GM23248 (cell line): ENCODE results near the gene RAD50. TPM values are rescaled to one million over a fixed set of nuclear protein-coding genes. Genes with fewer than 3 reads are reported as not detected.
A peak's percentile ranks its signal among the peaks of the same experiment; 100 is the strongest.

ENCODE experiments used
- DNase-seq: peaks from one replicate; pipeline ENCODE4 v3.0.0-alpha.2; 2015
- H2AFZ ChIP-seq: fragments of 200-600 bp; sonication (generic); 2 replicates; pipeline ENCODE4 v1.6.1; 2016; ENCODE audit warnings: antibody characterized with exemption
- H3F3A ChIP-seq: fragments of 200-600 bp; sonication (generic); 2 replicates; pipeline ENCODE4 v1.6.1; 2016; ENCODE audit warnings: mild to moderate bottlenecking, antibody characterized with exemption, mixed run types; ENCODE audit not compliant: insufficient read depth
- H3K27ac ChIP-seq: fragments of 200-600 bp; sonication (generic); 2 replicates; pipeline ENCODE4 v1.5.1; 2016; ENCODE audit warnings: mild to moderate bottlenecking
- H3K27me3 ChIP-seq: fragments of 200-600 bp; sonication (generic); replicated peaks from 2 replicates; pipeline ENCODE4 v1.6.1; 2016; ENCODE audit warnings: mild to moderate bottlenecking; ENCODE audit not compliant: insufficient read depth
- H3K36me3 ChIP-seq: fragments of 200-600 bp; sonication (generic); 2 replicates; pipeline ENCODE4 v1.6.1; 2016; ENCODE audit warnings: low read depth, mild to moderate bottlenecking
- H3K4me1 ChIP-seq: fragments of 200-600 bp; sonication (generic); 2 replicates; pipeline ENCODE4 v1.6.1; 2016; ENCODE audit warnings: mild to moderate bottlenecking; ENCODE audit not compliant: insufficient read depth
- H3K4me2 ChIP-seq: fragments of 200-600 bp; sonication (generic); one replicate; pipeline ENCODE4 v1.6.1; 2016; ENCODE audit warnings: mild to moderate bottlenecking; ENCODE audit not compliant: unreplicated experiment
- H3K4me3 ChIP-seq: fragments of 200-600 bp; sonication (generic); 2 replicates; pipeline ENCODE4 v1.5.1; 2016; ENCODE audit warnings: mild to moderate bottlenecking
- H3K79me2 ChIP-seq: fragments of 200-600 bp; sonication (generic); 2 replicates; pipeline ENCODE4 v1.6.1; 2016; ENCODE audit warnings: mild to moderate bottlenecking; ENCODE audit not compliant: insufficient read depth
- H3K9ac ChIP-seq: fragments of 200-600 bp; sonication (generic); 2 replicates; pipeline ENCODE4 v1.6.1; 2016; ENCODE audit warnings: mild to moderate bottlenecking
- H3K9me2 ChIP-seq: fragments of 200-600 bp; sonication (generic); 2 replicates; pipeline ENCODE4 v1.6.1; 2016; ENCODE audit warnings: mixed run types, mild to moderate bottlenecking, moderate library complexity; ENCODE audit not compliant: insufficient read depth
- H3K9me3 ChIP-seq: fragments of 200-600 bp; sonication (generic); one replicate; pipeline ENCODE4 v1.6.1; 2017; ENCODE audit warnings: low read depth
- H4K20me1 ChIP-seq: fragments of 200-600 bp; sonication (generic); 2 replicates; pipeline ENCODE4 v1.6.0; 2016; ENCODE audit not compliant: insufficient read depth
- EZH2 ChIP-seq: fragments of 200-600 bp; sonication (generic); IDR thresholded peaks from 2 replicates; pipeline ENCODE4 v1.6.1; 2018; ENCODE audit warnings: antibody characterized with exemption, mild to moderate bottlenecking; ENCODE audit not compliant: insufficient read depth, poor library complexity, severe bottlenecking
- EZH2phosphoT487 ChIP-seq: fragments of 200-600 bp; sonication (generic); IDR thresholded peaks from 2 replicates; pipeline ENCODE4 v1.6.1; 2018; ENCODE audit warnings: antibody characterized with exemption, moderate library complexity, mild to moderate bottlenecking, low read depth; ENCODE audit not compliant: insufficient read depth
- WGBS, 2 experiments: methylation state at CpG; one replicate each; pipeline ENCODE4 v1.1.6; 2015 to 2017; ENCODE audit warnings: low lambda C conversion rate in 2 of 2, low coverage in 1 of 2; ENCODE audit errors: missing lambda C conversion rate in 2 of 2; 5-methylcytosine and 5-hydroxymethylcytosine counted together
- in situ Hi-C: fragments of 300-500 bp; cut with MboI; formaldehyde crosslinking; loops from 2 replicates; pipeline ENCODE4 v1.15.0; 2020
- polyA plus RNA-seq: library from polyadenylated mRNA; unstranded; fragments of >200 nt; fragmentation: Nextera tagmentation; extraction: Ambion mirVana; gene quantifications from 2 replicates; pipeline ENCODE4 v1.2.1, GENCODE V29; 2016
- total RNA-seq: library from RNA; depleted of rRNA; stranded (reverse); fragments of >200 nt; shearing (Covaris generic); gene quantifications from 2 replicates; pipeline ENCODE4 v1.2.3, GENCODE V29; 2014

RAD50 gene
- total and polyA plus RNA-seq, 2 experiments from 2014 or later = 17.7 to 44.0 TPM

GRCh38 chr5:132667309-132667708, 110.5 kb downstream of the RAD50 start:
- H3K79me2 ChIP-seq = no peaks in the 10 kb centered on the region
- no peak overlapping the region for H3K4me3 ChIP-seq
- no peak for DNase-seq
- no peak overlapping the region for H2AFZ ChIP-seq
- H3K9me3 ChIP-seq = no peaks in the 10 kb centered on the region
- WGBS, 2 experiments = 87 to 89% methylated on average over 9 to 10 of the region's 10 CpGs
- no peaks in the 10 kb centered on the region for H3F3A ChIP-seq
- H3K9ac ChIP-seq = no peak overlapping the region
- in situ Hi-C loops = no loop called here
- H3K36me3 ChIP-seq = no peaks in the 10 kb centered on the region
- no peaks in the 10 kb centered on the region for H4K20me1 ChIP-seq
- H3K4me1 ChIP-seq = no peaks in the 10 kb centered on the region
- H3K4me2 ChIP-seq = no peak overlapping the region
- H3K27ac ChIP-seq = no peak overlapping the region
- no peak for TF ChIP-seq EZH2phosphoT487
- no peak for TF ChIP-seq EZH2
- H3K27me3 ChIP-seq = no peaks in the 10 kb centered on the region
- no peaks in the 10 kb centered on the region for H3K9me2 ChIP-seq

- Histone ChIP-seq H3K9me3 (no peaks in the 10 kb centered on the region), H3K4me1 (no peaks in the 10 kb centered on the region), H3K4me2 (no peak overlapping the region), H3K36me3 (no peaks in the 10 kb centered on the region), H3K9me2 (no peaks in the 10 kb centered on the region), H3K79me2 (no peaks in the 10 kb centered on the region), H3K9ac (no peak overlapping the region), H3K4me3 (no peak overlapping the region), H3K27ac (no peak overlapping the region), H3F3A (no peaks in the 10 kb centered on the region), H4K20me1 (no peaks in the 10 kb centered on the region), H3K27me3 (no peaks in the 10 kb centered on the region), H2AFZ (no peak overlapping the region)
- 68 to 71% methylated on average over 22 of the region's 22 CpGs for WGBS, 2 experiments
- TF ChIP-seq EZH2phosphoT487 = no peak
- no peak for TF ChIP-seq EZH2
- in situ Hi-C loops = no loop called here
- DNase-seq = no peak
Observed at GRCh38 chr5:132667761-132668705, 111.3 kb downstream of the RAD50 start.

DNA sequence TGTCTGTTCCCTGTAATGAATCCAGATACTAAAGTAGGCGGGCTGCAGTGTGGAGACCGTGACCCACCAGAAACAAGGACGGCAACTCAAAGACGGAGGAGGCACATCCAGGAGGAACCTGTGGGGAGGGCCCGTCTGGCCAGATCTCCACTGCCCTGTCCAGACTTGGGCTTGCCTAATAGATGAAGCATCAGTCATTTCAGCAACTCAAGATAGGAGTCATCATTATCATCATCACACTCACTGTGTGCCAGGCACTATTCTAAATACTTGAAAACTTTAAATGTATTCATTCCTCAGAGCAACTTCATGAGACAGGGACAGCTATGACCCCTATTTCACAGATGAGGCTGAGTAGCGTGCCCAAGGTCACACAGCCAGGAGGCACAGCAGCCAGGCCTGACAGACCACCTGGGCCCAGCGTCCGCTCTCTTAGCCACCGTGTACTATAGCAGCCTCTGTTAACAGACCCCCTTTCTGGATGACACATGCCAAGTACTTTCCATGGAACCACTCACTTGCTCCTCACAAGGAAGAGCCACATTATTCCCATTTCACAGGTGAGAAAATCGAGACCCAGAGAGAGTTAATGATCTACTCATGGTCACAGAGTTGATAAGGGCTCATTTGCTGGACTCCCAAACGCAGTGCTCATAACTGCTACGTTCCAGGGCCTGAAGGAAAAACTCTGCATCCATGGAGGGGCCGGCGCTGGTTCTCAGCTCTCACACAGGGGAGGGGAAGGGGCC, 112.1 kb downstream of the RAD50 start:
- TF ChIP-seq EZH2 (no peak), EZH2phosphoT487 (no peak)
- no peaks in the 10 kb centered on the region for H3K79me2 ChIP-seq
- H3K4me3 ChIP-seq = no peak overlapping the region
- H3K4me1 ChIP-seq = peaks cover 1% of the 10 kb centered on the region
- peaks cover 6% of the 10 kb centered on the region; the same call in 1 of the 2 replicates for H3F3A ChIP-seq
- no peak overlapping the region for H3K27ac ChIP-seq
- H3K9me3 ChIP-seq = no peaks in the 10 kb centered on the region
- no peak overlapping the region for H3K4me2 ChIP-seq
- H3K36me3 ChIP-seq = no peaks in the 10 kb centered on the region
- H3K27me3 ChIP-seq = no peaks in the 10 kb centered on the region
- DNase-seq = peak; percentile 58
- no peak overlapping the region for H2AFZ ChIP-seq
- in situ Hi-C loops = no loop called here
- no peaks in the 10 kb centered on the region for H4K20me1 ChIP-seq
- H3K9me2 ChIP-seq = no peaks in the 10 kb centered on the region
- WGBS, 2 experiments = 88% methylated on average over 14 of the region's 14 CpGs
- H3K9ac ChIP-seq = no peak overlapping the region

DNA sequence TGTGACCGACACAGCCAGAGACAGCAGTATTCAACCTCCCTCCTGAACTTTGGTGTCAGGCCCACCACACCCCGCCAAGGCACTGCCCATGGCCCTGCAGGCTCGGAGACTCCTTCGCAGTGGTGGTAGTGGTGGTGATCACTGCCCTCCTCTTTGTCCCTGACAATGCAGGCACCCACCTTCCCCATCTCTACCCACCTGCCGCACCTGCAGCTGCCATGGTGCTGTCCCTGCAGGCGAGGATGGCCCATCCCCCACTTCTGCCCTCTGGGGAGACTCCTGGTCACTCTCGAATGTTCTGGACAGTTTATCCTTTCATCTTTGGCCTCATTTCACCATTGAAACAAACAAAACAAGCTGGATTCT, 112.7 kb downstream of the RAD50 start:
- H3K79me2 ChIP-seq = no peaks in the 10 kb centered on the region
- no peaks in the 10 kb centered on the region for H3K36me3 ChIP-seq
- no peaks in the 10 kb centered on the region for H3K27me3 ChIP-seq
- TF ChIP-seq EZH2 = no peak
- TF ChIP-seq EZH2phosphoT487 = no peak
- in situ Hi-C loops = no loop called here
- no peaks in the 10 kb centered on the region for H3K9me2 ChIP-seq
- no peak overlapping the region for H3K9ac ChIP-seq
- H3K27ac ChIP-seq = no peak overlapping the region
- H3K4me2 ChIP-seq = no peak overlapping the region
- H3K9me3 ChIP-seq = no peaks in the 10 kb centered on the region
- no peak for DNase-seq
- H2AFZ ChIP-seq = no peak overlapping the region
- WGBS, 2 experiments = 81 to 85% methylated on average over 7 of the region's 7 CpGs
- no peak overlapping the region for H3K4me3 ChIP-seq
- peaks cover 7% of the 10 kb centered on the region for H3K4me1 ChIP-seq
- no peaks in the 10 kb centered on the region for H4K20me1 ChIP-seq
- H3F3A ChIP-seq = peaks cover 12% of the 10 kb centered on the region
